H1 (cell line): ENCODE measurements around the gene VRK2. TPM values are rescaled to one million over a fixed set of nuclear protein-coding genes. Genes with fewer than 3 reads are reported as not detected.

Experiments
- ASH2L ChIP-seq: fragments of 200-600, 300-600 bp; sonication (generic); IDR thresholded peaks from one replicate; pipeline ENCODE4 v1.7.1; 2017; ENCODE audit warnings: low read length
- BRCA1 ChIP-seq: IDR thresholded peaks from 2 replicates; pipeline ENCODE4 v1.6.1; 2012; ENCODE audit warnings: low read depth, low read length, improper control_type of control experiment
- CHD7 ChIP-seq: fragments of 300-600 bp; sonication (generic); IDR thresholded peaks from 2 replicates; pipeline ENCODE4 v1.7.1; 2012; ENCODE audit warnings: low read length, moderate library complexity, mild to moderate bottlenecking, inconsistent platforms; ENCODE audit not compliant: insufficient replicate concordance
- RNF2 ChIP-seq: fragments of 200-900, 300-1000 bp; sonication (generic); IDR thresholded peaks from 2 replicates; pipeline ENCODE4 v1.7.1; 2016; ENCODE audit warnings: borderline replicate concordance, low read depth, mild to moderate bottlenecking, antibody characterized with exemption, low read length; ENCODE audit not compliant: poor library complexity, severe bottlenecking; ENCODE audit errors: missing control alignments
- RXRA ChIP-seq: IDR thresholded peaks from 2 replicates; pipeline ENCODE4 v1.6.1; 2011; ENCODE audit warnings: low read depth, mild to moderate bottlenecking, low read length, moderate library complexity; ENCODE audit not compliant: insufficient read depth
- SIRT6 ChIP-seq: IDR thresholded peaks from one replicate; pipeline ENCODE4 v1.7.1; 2012; ENCODE audit warnings: low read length, inconsistent platforms
- SIX5 ChIP-seq: IDR thresholded peaks from 2 replicates; pipeline ENCODE4 v1.6.1; 2011; ENCODE audit warnings: mild to moderate bottlenecking, low read depth, low read length
- SUZ12 ChIP-seq: fragments of 200-600 bp; sonication (generic); IDR thresholded peaks from 2 replicates; pipeline ENCODE4 v1.6.1; 2012; ENCODE audit warnings: mild to moderate bottlenecking, inconsistent platforms, low read length, moderate library complexity, mixed read lengths
- TAF7 ChIP-seq: optimal IDR thresholded peaks from 2 replicates; pipeline ENCODE3; 2011; ENCODE audit warnings: low read depth, mild to moderate bottlenecking, inconsistent platforms, low read length, moderate library complexity, borderline replicate concordance
- TBP ChIP-seq: IDR thresholded peaks from 2 replicates; pipeline ENCODE4 v1.6.1; 2011; ENCODE audit warnings: low read depth, low read length, improper control_type of control experiment
- USF2 ChIP-seq: IDR thresholded peaks from 2 replicates; pipeline ENCODE4 v1.6.1; 2011; ENCODE audit warnings: low read length, improper control_type of control experiment
- polyA plus RNA-seq, 7 experiments: library from polyadenylated mRNA; depleted of rRNA in 3 of 7; stranded (reverse) in 5 of 7; unstranded in 2 of 7; fragments of >200 nt in 5 of 7; fragments of 200-250 nt in 2 of 7; gene quantifications; 1 replicate in 5 of 7; 2 replicates in 1 of 7; 4 replicates in 1 of 7; pipeline versions ENCODE4 v1.2.1 to v1.2.3, GENCODE V29; 2011 to 2013; ENCODE audit warnings: missing spikeins in 2 of 7, mixed read lengths in 2 of 7
- total RNA-seq: library from RNA; stranded (reverse); fragmentation: NEBNext Ultra II Directional; extraction: Animal tissue kit (Norgen Biotek cat#: 25700); gene quantifications from 2 replicates; pipeline ENCODE4 v1.2.1, GENCODE V29; 2021

The VRK2 gene
- total and polyA plus RNA-seq, 2 of the 8 experiments (the other 6 are each of a cell fraction or from before 2014, with no cell fraction given) = 7.6 to 27.8 TPM

- TF ChIP-seq CHD7 (no peak), SIRT6 (no peak), ASH2L (no peak), TAF7 (no peak), SUZ12 (no peak), SIX5 (no peak), RNF2 (no peak), USF2 (no peak), BRCA1 (no peak), RXRA (no peak), TBP (no peak)
Measured at GRCh38 chr2:58081000-58081399, 34.4 kb downstream of the VRK2 start (continued).
